ENCODE results near the gene RFT1. TPM values are rescaled to one million over a fixed set of nuclear protein-coding genes. Genes with fewer than 3 reads are reported as not detected.

The RFT1 gene
- total RNA-seq, 4 donors from 2014 or later: 13.1 to 38.2 (median 16.5) TPM

- no peak for DNase-seq
- Histone ChIP-seq H3K4me1 (no peaks in the 10 kb centered on the region), H3K27me3 (no peaks in the 10 kb centered on the region), H3K36me3 (no peaks in the 10 kb centered on the region), H3K27ac (no peak overlapping the region), H3K9me3 (no peaks in the 10 kb centered on the region), H3K4me3 (no peak overlapping the region)
- TF ChIP-seq POLR2A (IDR thresholded peaks at IDR 0.05) (no peak), CTCF (IDR thresholded peaks at IDR 0.05) (no peak)
- intact Hi-C loops (cut with DNase I; ENCODE audit: low total_unique reads): no loop called here
These were observed 86.5 kb downstream of the RFT1 start for GRCh38 chr3:53043738-53044137.

GRCh38 chr3:53042651-53043050, 87.6 kb downstream of the RFT1 start:
- no peak for DNase-seq
- Histone ChIP-seq H3K27me3 (no peaks in the 10 kb centered on the region), H3K4me1 (no peaks in the 10 kb centered on the region), H3K4me3 (no peak overlapping the region), H3K27ac (no peak overlapping the region), H3K36me3 (no peaks in the 10 kb centered on the region), H3K9me3 (no peaks in the 10 kb centered on the region)
- TF ChIP-seq CTCF (IDR thresholded peaks at IDR 0.05) (no peak), POLR2A (IDR thresholded peaks at IDR 0.05) (no peak)
- intact Hi-C loops (cut with DNase I; ENCODE audit: low total_unique reads): no loop called here

DNA sequence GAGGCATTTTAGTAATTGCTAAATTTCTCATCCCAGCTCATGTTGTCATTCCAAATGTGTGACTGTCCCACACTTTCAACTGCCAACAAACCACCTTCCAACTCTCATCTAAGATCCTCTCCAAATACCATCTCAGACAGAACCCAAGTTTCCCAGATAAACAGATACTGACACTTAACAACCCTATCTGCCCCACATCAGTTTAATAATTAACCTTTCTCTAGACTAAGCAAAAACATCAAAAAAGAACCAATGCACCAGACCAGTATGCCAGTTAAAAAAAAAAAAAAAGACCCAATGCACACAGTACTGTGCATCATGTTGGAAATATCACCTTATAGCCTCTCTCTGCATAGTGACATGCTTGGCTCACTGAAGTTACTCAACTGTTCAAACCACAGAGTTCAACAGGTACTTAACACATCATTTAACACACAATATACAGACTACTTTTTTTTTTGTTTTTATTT, 89.8 kb downstream of the RFT1 start:
- no peaks in the 10 kb centered on the region for H3K4me1 ChIP-seq
- H3K27me3 ChIP-seq: no peaks in the 10 kb centered on the region
- intact Hi-C loops (cut with DNase I; ENCODE audit: low total_unique reads): no loop called here
- no peak overlapping the region for H3K27ac ChIP-seq
- H3K4me3 ChIP-seq: no peak overlapping the region
- no peaks in the 10 kb centered on the region for H3K36me3 ChIP-seq
- TF ChIP-seq CTCF (IDR thresholded peaks at IDR 0.05) (no peak), POLR2A (IDR thresholded peaks at IDR 0.05) (no peak)
- H3K9me3 ChIP-seq: no peaks in the 10 kb centered on the region
- no peak for DNase-seq

DNA sequence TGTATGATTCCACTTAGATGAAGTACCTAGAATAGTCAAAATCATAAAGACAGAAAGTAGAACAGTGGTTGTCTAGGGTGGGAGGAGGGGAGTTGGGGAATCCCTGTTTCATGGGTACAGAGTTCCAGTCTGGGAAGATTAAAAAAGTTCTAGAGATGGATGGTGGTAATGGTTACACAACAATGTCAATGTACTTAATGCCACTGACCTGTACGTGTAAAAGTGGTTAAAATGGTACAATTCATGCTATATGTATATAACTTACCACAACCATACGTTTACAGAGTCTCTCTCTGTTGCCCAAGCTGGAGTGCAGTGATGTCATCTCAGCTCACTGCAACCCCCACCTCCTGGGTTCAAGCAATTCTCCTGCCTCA, 90.9 kb downstream of the RFT1 start:
- Histone ChIP-seq H3K27ac (no peak overlapping the region), H3K4me1 (no peaks in the 10 kb centered on the region), H3K27me3 (no peaks in the 10 kb centered on the region), H3K36me3 (no peaks in the 10 kb centered on the region), H3K4me3 (no peak overlapping the region), H3K9me3 (no peaks in the 10 kb centered on the region)
- intact Hi-C loops (cut with DNase I; ENCODE audit: low total_unique reads): no loop called here
- DNase-seq: no peak
- no peak for TF ChIP-seq POLR2A (IDR thresholded peaks at IDR 0.05)
- TF ChIP-seq CTCF (IDR thresholded peaks at IDR 0.05): no peak

- TF ChIP-seq POLR2A (IDR thresholded peaks at IDR 0.05) (no peak), CTCF (IDR thresholded peaks at IDR 0.05) (no peak)
- DNase-seq: no peak
- no peaks in the 10 kb centered on the region for H3K36me3 ChIP-seq
- H3K4me1 ChIP-seq: no peaks in the 10 kb centered on the region
- H3K4me3 ChIP-seq: no peak overlapping the region
- intact Hi-C loops (cut with DNase I; ENCODE audit: low total_unique reads): no loop called here
- H3K27ac ChIP-seq: no peak overlapping the region
- no peaks in the 10 kb centered on the region for H3K27me3 ChIP-seq
- no peaks in the 10 kb centered on the region for H3K9me3 ChIP-seq
These were observed 91.4 kb downstream of the RFT1 start for GRCh38 chr3:53038679-53039375.

Other genes starting within 250 kb of the RFT1 start
- gene STIMATE, start 232.9 kb downstream of the RFT1 start, total RNA-seq: 10 to 100 TPM in 3 of 4 donors, 1 to 10 TPM in 1; 6.7 to 24.1 (median 21.5) TPM
- gene SFMBT1, start 84.4 kb downstream of the RFT1 start, total RNA-seq: 10 to 100 TPM in 3 of 4 donors, 1 to 10 TPM in 1; 3.3 to 37.9 (median 15.1) TPM
- gene PRKCD, start 30.8 kb upstream of the RFT1 start, total RNA-seq: 10 to 100 TPM in 2 of 4 donors, 1 to 10 TPM in 1, under 1 TPM in 1; under 0.01 to 16.8 (median 12.6) TPM
- gene TKT, start 125.6 kb upstream of the RFT1 start, total RNA-seq: 100 to 1,000 TPM in 1 of 4 donors, 10 to 100 TPM in 3; 74.5 to 113 (median 84.6) TPM
- 10 to 100 TPM; 27.2 to 39.4 (median 34.5) TPM for gene DCP1A, start 217.1 kb upstream of the RFT1 start, total RNA-seq

All from uterus (tissue), 4 donors.